Calu3 (cell line): ENCODE results near the gene GABRD. TPM values are rescaled to one million over a fixed set of nuclear protein-coding genes. Genes with fewer than 3 reads are reported as not detected.

Experiments
- BruUV-seq: library from RNA; stranded (reverse); fragments of 400-500 nt; replicated peaks from 2 replicates; lab custom pipeline; 2021; lab: Mats Ljungman, UMichigan
- CTCF ChIA-PET: fragments of 300-600 bp; sonication (Branson Sonifier 250); formaldehyde crosslinking; loops from one replicate; lab custom pipeline; 2022; ENCODE audit warnings: antibody characterized with exemption; lab: Charles Lee
- DNase-seq: peaks from one replicate; pipeline ENCODE4 v3.0.0; 2022
- H3K27ac Mint-ChIP-seq: one replicate; pipeline ENCODE4 v1.8.0; 2022; ENCODE audit warnings: mixed read lengths; ENCODE audit not compliant: unreplicated experiment
- H3K27me3 Mint-ChIP-seq: one replicate; pipeline ENCODE4 v1.8.0; 2022; ENCODE audit warnings: mixed read lengths; ENCODE audit not compliant: unreplicated experiment
- H3K36me3 Mint-ChIP-seq: one replicate; pipeline ENCODE4 v1.8.0; 2022; ENCODE audit warnings: mild to moderate bottlenecking, moderate library complexity, mixed read lengths; ENCODE audit not compliant: insufficient read depth, unreplicated experiment
- H3K4me1 Mint-ChIP-seq: one replicate; pipeline ENCODE4 v1.8.0; 2022; ENCODE audit warnings: mild to moderate bottlenecking, low read depth, mixed read lengths; ENCODE audit not compliant: unreplicated experiment
- H3K4me3 Mint-ChIP-seq: one replicate; pipeline ENCODE4 v1.8.0; 2022; ENCODE audit warnings: mild to moderate bottlenecking, low read depth, moderate library complexity, mixed read lengths; ENCODE audit not compliant: unreplicated experiment
- H3K9me3 Mint-ChIP-seq: one replicate; pipeline ENCODE4 v1.8.0; 2022; ENCODE audit warnings: low read depth, mixed read lengths; ENCODE audit not compliant: unreplicated experiment
- intact Hi-C: fragments of 100-400 bp; cut with micrococcal nuclease; formaldehyde crosslinking; loops from one replicate; pipeline ENCODE4 v1.10.0; 2022; ENCODE audit not compliant: unreplicated experiment
- total RNA-seq: library from RNA; stranded (reverse); gene quantifications from 2 replicates; pipeline ENCODE4 v1.2.3, GENCODE V29; 2022
- TF ChIP-seq, protein P1 (sequence below): fragments of 200-600 bp; IDR thresholded peaks from one replicate; pipeline ENCODE4 v1.8.0; 2022; ENCODE audit warnings: antibody characterized with exemption; ENCODE audit not compliant: unreplicated experiment

The GABRD gene
- total RNA-seq, 1 experiment from 2014 or later = not detected

- intact Hi-C loops = loop anchor here (5.0 kb wide), 1 partner anchor 85 kb away; no protein-coding TSS in a partner anchor
Measured at GRCh38 chr1:2046953-2047748, 28.0 kb downstream of the GABRD start.

GRCh38 chr1:2047749-2048729 lies 28.9 kb downstream of the GABRD start:
- no TSS peak for BruUV-seq
- H3K36me3 Mint-ChIP-seq = peaks cover 34% of the 10 kb centered on the region
- TF ChIP-seq, protein P1, sequence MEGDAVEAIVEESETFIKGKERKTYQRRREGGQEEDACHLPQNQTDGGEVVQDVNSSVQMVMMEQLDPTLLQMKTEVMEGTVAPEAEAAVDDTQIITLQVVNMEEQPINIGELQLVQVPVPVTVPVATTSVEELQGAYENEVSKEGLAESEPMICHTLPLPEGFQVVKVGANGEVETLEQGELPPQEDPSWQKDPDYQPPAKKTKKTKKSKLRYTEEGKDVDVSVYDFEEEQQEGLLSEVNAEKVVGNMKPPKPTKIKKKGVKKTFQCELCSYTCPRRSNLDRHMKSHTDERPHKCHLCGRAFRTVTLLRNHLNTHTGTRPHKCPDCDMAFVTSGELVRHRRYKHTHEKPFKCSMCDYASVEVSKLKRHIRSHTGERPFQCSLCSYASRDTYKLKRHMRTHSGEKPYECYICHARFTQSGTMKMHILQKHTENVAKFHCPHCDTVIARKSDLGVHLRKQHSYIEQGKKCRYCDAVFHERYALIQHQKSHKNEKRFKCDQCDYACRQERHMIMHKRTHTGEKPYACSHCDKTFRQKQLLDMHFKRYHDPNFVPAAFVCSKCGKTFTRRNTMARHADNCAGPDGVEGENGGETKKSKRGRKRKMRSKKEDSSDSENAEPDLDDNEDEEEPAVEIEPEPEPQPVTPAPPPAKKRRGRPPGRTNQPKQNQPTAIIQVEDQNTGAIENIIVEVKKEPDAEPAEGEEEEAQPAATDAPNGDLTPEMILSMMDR = no peak
- peaks cover 17% of the 10 kb centered on the region for H3K4me1 Mint-ChIP-seq
- peaks cover 27% of the 10 kb centered on the region for H3K27me3 Mint-ChIP-seq
- H3K27ac Mint-ChIP-seq = peak overlapping the region; percentile 82
- intact Hi-C loops = loop anchor here (5.0 kb wide), 1 partner anchor 86 kb away; no protein-coding TSS in a partner anchor
- H3K4me3 Mint-ChIP-seq = peak overlapping the region; percentile 81
- CTCF ChIA-PET = interaction anchor here (0.6 kb wide), 1 partner anchor 189 kb away, joined by 3 read pairs; no protein-coding TSS in a partner anchor
- H3K9me3 Mint-ChIP-seq = no peaks in the 10 kb centered on the region
- DNase-seq = no peak

More at GRCh38 chr1:2046953-2047748, 28.0 kb downstream of the GABRD start:
- TF ChIP-seq, protein P1 = no peak
- no peak for DNase-seq
- Mint-ChIP-seq H3K4me3 (no peak overlapping the region), H3K27ac (no peak overlapping the region), H3K36me3 (peaks cover 34% of the 10 kb centered on the region), H3K9me3 (no peaks in the 10 kb centered on the region), H3K27me3 (peaks cover 36% of the 10 kb centered on the region), H3K4me1 (peaks cover 17% of the 10 kb centered on the region)
- no TSS peak for BruUV-seq
- CTCF ChIA-PET = interaction anchor here (1.0 kb wide), 1 partner anchor 138 kb away, joined by 4 read pairs; no protein-coding TSS in a partner anchor

GRCh38 chr1:2049225-2049717 lies 30.1 kb downstream of the GABRD start:
- CTCF ChIA-PET = no interaction called here
- BruUV-seq = no TSS peak
- TF ChIP-seq, protein P1 = peak; percentile 69
- intact Hi-C loops = loop anchor here (5.0 kb wide), 1 partner anchor 87 kb away; no protein-coding TSS in a partner anchor
- H3K4me1 Mint-ChIP-seq = peaks cover 17% of the 10 kb centered on the region
- H3K27me3 Mint-ChIP-seq = peaks cover 14% of the 10 kb centered on the region
- peak; percentile 69 for DNase-seq
- no peaks in the 10 kb centered on the region for H3K9me3 Mint-ChIP-seq
- H3K27ac Mint-ChIP-seq = peak overlapping the region; percentile 93
- peaks cover 34% of the 10 kb centered on the region for H3K36me3 Mint-ChIP-seq
- peak overlapping the region; percentile 81 for H3K4me3 Mint-ChIP-seq
